GM19351 (cell line): ENCODE measurements around the gene FADS3.

ENCODE experiments used
- ATAC-seq: cut with Tn5 transposase; IDR thresholded peaks from one replicate; pipeline ENCODE4 v1.9.1; 2021; ENCODE audit warnings: mild to moderate bottlenecking, moderate library complexity; ENCODE audit not compliant: unreplicated experiment

FADS3 gene

DNA sequence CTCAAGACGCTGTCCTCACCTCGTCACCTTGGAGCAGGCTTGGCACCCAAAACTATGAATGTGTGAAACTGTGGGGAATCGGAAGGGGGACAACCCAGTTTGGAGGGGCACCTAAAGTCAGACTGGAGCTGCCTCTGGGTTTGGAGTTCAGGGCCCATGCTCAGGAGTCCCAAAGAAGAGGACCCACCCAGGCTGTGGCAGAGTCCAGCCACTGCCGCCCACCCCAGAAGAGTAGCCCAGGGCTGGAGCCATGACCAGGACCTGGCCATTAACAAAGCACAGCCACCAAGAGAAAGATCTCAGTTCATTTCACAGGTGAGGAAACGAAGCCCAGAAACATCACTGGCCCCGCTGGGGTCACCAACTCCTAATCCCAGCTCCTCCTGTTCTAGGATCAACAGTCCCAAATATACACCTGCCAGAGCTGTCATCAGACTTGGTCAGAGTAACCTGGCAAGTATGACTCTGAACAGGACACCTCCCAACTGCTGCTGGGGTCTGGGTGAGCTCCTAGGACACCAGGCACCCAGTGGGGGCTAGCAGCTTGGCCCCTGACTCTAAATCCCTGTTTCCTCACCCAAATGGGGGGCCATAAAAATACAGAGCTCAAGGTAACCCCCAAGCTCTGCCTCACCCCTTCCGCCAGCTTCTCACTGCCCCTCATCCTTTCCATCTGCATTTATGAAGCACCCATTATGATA lies 23.3 kb upstream of the FADS3 start:
- no peak for ATAC-seq

DNA sequence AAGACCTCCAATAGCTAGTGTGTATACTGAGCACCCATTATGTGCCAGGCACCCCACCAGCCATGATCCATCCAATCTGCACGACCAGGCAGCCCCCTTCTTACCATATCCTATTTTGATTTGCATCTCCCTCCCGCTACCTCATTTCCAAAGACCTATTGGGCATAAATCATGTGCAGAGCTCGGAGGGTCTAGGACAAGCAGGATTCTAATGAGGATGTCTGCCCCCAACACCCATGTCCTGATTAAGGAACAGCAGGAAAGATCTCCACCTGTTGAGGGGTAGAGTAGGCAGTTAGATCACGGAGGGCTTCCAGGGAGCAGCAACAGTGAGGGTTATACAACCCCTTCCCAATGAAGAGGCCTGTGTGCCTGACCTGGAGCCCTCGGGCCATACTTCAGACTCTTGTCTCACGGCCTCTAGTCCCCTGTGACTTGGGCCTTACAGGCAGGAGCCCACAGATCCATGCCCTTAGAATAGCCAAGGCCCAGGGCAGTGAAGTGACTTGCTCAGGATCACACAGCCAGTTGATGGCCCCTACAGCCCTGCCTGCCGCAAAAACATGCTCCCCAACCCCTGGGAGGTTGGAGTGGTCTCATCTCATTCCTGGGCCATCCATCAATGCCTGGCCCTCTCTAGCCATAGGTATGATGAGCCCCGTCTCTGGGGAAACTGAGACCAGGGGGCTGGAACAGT lies 22.5 kb upstream of the FADS3 start:
- ATAC-seq: no peak

DNA sequence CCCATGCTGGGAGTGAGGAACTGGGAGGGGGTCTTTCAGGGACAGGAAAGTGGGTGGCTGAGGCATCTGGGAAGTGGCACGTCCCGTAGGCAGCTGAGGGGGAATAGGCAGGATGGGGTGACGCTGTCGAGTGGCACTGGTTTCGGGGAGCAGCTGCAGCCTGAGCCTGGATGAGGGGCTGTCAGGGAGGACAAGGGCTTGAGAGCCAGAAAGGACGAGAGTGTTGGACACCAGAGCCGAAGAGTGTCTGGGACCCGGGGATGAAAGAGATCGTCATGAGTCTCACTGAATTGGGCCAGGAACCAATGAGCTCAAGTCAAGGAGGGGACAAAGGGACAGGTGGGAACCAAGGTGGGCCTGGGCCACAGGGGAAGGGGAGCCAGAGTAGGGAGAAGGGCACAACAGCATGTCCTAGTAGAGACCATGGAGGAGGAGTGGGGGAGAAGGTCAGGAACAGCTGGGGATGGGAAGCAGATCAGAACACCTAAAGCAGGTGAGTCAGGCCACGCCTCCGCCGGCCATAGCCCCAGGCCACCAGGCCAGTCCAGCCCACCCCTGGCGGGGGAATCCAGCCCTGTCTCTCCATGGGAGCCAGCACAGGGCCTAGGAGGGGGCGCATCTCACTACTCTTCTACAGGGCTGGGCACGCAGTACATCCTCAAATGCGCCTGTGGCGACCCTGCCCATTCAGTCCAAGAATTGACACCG lies 21.8 kb upstream of the FADS3 start:
- no peak for ATAC-seq

DNA sequence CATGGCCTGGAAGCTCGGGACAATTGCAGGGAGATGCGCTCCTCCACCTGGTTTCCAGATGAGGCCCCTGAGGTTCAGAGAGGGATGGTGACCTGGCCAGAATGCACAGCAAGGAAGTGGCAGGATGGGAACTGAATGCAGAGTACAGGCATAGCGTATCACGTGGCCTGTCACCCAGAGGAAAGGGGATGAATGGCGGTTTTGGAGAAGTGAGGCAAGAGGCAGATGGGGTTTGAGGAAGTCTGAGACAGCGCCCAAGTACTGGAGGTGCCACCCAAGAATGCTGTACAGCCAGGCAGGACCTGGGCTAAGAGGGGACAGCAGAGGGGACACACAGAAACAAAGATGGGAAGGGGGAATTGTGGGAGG lies 21.2 kb upstream of the FADS3 start:
- ATAC-seq: no peak

DNA sequence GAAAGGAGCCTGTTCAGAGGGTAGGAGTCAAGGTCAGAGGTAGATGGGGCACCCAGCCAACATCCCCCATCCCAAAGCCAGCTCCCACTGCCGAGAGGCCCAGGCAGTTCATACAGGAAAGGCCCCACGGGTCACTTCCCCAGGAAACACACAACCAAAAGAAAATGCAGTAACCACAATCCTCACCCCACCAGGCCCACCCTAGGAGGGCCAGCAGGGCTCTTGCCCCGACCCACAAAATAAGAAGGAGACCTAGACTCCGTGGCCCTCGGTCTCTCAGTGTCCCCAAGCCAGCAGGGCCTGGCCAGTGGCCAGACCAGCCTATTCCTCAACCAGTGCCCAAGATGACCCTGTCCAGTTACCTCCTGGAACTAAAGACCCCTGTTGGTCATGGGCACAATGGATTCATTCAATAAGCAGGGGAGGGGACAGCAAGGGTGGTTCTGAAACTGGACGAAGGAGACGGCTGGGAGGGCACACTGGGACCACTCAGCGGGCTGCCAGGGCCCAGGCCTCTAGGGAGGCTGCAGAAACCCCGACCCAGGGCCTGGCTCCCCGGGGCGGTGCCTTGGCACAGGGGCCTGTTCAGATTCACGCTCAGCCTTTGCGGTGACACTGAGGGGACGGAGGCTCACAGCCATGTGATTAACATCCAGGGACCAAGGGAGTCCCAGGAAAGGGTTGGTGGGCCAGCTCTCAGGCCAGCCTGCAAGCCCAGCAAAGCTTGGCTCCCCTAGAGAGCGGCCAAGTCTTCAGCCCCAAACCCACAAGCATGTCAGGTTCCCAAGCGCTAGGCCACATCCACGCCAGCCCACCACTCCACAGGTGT lies 20.6 kb upstream of the FADS3 start:
- ATAC-seq: no peak

DNA sequence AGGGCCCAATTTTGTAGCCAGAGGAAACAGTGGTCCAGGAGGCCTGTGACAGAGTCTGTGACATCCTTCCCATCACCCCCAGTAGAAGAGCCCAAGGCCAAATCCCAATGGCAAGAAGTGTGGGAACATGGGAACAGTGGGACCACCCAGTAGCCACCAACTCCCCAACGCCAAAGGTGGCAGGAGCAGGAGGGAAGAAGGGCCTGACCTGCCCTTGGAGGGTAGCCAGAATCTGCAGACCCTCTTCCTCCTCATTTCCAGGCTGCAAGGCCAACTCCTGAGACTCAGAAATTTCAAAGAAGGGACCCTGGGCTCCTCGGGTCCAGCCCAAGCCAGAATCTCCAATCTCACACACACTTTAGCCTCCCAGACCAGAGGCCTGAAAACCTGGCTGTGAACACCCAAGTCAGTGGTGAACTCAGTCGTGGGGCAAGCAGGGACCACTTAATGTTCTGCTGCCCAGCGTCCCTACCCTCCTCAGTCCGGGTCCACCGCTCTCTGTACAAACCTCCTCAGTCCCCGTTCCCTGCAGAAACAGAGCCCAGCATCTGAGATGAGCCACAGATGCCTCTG lies 19.9 kb upstream of the FADS3 start:
- no peak for ATAC-seq

DNA sequence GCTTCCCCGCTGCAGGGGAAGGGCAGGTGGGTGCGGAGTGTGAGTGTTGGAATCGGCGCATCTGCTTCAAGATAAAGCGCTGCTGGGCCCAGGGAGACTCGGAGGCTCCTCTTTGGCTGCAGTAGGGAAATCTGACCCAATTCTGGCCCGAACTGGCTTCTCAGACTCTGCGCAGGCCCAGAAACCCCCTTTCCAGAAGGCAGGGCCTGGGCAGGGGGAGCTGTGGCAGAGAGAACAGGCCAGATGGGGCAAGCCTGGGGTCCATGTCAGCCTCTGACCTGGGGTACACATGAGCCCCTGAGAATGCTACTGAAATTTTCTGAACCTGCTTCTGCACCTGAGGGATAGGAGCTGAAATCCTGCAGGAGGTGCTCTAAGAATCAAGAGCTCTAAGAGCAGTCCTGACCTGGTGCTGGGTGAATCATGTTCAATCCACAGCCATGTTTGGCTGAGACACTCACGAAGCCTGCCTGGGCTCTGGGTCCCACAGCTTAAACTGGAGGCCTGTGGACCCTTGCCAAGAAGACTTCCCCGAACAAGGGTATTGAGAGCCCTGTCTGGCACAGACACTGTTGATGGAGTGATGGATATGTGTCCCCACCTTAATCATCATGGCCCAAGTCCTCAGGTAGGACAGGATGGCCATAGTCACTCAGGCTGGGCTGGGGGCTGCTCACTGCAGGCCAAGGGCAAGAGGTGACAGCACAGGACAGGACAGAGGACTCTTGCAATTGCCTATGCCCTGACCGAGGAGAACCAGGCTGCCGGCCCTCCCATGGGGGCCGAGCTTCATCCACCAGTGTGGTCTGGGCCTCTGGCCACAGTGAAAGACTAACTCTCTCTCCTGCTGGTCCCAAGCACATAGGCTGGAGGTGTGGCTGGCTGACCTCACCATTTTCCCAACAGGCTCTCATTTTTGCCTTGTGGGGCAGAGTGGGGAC lies 19.1 kb upstream of the FADS3 start:
- no peak for ATAC-seq

DNA sequence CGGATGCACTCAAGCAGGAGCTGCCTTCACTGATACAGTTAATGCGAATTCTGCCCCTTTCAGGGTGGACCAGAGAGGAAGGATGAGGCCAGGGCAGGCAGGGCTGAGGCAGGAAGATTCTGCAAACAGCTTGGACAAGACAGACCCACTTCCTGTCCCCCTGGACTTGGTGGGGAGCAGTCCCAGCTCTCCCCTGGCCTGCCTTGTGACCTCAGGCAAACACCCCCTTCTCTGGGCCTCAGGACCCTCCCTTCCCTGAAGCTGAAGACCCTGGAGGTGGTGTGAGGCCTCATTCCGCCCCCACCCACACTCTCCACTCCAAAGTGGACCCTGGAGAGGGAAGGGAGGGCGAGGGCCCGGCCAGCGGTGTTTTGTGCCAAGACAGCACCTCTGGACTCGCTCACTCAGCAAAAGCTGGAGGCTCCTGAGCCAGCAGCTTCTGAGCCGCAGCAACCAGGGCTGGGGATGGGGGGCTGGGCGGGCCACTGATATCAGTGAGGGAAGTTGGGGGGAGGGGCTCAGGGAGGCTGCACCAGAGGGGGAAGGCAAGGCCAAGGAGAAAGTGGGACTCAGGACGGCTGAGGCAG lies 17.5 kb upstream of the FADS3 start:
- no peak for ATAC-seq

DNA sequence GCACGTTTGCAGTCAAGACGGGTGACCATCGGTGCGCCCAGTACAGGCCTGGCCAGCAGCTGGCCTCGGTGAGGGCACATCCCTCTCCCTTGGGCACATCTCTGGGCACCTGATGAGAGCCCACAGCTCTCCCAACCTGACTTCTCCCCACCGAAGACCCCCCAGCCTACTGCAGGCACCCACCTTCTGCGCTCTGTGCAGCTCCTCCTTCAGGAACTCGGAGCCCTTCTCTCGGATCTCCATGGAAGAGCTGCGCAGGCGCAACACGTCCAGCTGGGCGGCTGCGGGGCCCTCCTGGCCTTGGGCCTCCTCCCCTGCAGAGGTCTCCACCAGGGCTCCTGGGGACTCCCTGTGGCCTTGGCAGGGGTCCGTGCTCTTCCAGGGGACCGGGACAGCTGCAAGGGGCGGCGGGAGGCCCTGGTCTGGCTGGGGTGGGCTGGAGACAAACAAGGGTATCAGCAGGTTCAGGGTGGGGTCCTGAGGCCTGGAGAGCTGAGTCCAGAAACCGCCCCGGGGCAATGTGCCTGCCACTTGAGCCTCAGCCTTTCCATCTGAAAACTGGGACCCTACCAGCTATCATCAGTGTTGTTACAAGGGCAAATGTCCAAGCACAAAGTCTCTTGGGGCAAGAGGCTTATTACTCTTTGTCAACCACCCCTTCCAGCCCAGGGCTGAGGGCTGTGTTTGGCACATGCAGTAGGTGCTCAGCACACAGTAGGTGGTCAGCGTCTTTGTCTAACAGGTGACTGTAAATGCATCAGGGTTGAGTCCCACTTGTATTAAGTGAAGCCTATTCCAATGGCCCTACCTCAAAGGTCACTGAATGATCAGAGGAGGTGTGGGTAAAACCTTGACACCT lies 16.8 kb upstream of the FADS3 start:
- ATAC-seq: no peak

DNA sequence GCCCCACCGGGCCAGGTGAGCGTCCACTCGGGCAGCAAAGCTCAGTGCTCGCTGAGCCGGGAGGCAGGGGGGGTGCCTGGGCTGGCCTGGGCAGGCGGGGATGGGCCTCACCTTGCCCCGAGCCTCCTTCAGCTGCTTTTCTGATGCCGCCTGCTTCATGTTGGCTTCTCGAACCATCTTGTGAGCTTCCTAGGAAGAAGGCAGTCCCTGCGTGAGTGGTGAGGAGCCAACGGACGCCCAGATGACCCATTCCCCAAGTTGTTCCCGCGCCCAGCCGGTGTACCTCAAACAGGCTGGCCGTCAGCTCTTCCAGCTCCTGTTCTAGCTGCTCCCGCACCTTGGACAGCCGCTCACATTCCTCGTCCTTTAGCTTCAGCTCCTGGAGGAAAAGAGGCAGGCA lies 15.9 kb upstream of the FADS3 start:
- ATAC-seq: no peak

DNA sequence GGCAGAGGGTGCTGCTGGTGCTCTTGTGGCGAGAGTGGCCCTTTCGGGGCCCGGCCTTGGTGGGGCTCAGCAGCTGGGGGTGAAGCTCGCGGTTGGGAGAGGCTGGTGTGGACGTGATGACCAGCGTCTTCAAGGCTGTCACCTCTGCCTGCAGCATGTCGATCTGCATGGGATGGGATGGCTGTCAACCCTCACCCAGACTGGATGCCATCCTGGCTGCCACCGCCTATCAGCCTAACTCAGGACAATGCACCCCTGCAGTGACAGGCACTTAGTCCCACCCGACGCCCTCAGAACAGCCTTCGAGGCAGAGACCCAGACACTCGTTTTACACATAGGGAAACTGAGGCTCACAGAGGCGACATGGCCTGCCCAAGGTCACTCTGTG lies 15.2 kb upstream of the FADS3 start:
- no peak for ATAC-seq

DNA sequence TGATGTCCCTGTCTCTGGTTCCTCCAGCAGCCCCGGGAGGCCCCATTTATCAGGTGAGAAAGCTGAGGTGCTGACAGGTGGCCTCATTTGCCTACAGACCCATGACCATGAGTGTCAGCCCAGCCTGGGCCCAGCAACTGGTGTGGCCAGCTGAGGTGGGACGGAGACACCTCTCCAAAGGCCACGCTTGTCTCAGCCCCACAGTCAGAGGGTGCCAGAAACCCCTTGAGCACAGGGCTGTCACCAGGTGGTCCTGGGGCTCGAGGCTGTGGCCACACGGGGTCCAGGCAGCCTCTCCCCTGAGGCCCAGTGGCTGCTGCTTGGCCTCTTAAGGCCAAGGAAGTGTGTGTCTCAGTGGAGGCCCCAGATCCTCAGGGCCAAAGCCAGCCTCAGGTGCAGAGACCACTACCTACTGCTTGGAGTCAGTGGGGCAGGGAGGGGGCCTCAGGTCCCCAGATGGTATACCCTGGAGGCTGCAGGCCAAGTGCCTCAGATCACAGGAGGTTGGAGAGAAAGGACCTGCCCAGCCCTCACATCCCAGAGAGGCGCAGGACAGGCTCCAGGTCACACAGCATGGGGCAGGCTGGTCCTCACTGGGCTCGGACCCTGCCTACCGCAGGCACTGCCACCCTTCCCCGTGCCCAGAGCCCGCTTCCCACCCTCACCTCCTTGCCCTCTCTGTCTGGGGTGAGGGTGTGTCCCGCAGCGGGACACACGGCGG lies 14.6 kb upstream of the FADS3 start:
- ATAC-seq: no peak

DNA sequence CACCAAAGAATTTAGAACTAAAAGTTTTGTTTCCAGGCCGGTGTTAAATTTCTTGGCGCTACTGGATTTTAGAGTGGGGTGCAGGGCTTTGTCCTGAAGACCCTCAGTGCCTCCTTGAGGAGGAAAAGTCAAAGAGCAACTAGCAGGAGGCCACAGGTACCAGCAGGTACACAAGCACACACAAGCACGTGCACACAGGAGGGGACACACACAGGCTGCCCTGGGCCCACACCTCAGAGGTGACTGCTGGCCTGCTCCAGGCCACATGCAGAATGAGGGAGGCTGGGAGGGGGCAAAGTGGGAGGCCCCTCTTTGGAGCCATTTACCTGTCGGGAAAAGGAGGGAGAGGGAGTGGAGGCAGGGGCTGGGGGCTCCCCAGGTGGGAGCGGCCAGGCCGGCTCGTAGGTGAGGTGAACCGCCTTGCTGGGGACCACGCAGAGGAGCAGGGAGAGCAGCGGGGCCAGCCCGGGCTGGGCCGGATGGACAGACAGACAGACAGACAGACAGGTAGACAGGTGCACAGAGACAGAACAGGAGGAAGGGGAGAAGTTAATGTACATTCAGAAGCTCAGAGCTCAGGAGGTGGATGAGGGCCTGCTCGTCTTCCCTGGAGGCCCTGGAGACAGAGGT lies 13.8 kb upstream of the FADS3 start:
- no peak for ATAC-seq

DNA sequence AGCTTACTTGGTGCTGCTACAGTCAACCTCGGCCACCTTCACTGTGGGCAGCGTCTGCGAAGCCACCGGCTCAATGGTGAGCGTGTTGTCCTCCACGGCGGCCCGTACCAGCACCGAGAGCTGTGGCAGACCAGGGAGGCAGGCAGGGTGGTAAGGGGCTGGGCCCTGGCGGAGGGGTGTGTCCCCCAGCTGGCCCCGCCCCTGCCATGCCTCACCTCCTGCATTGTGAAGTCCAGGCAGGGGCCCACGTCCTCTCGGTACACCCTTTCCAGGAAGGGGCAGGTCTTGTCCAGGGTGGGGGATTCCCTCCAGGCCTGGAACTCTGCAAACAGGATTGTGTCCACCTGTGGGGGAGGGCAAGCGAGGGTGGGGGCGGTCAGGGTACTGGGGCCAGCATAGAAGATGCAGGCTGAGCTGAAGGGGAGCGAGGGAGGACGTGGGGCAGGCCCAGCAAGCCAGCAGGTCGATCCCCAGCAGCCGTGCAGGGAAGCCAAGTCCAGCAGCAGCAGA lies 13.2 kb upstream of the FADS3 start:
- no peak for ATAC-seq

DNA sequence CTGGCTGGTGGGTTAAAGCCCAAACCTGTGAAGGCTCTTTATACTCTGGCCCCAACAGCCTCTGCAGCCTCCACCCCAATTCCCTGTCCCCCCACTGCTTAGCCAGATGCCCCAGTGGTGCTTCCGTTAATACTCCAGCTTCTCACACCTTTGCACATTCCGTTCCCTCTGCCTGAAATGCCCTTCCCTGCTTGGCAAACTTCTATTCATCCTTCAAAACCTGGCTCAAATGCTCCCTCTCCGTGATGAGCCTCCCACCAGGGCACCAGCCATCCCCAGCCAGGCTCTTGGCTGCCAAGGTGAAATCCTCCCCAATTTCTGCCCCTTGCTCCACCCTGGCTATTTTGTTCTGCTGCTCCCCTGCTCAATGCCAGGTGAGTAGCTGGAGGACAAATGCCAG lies 12.5 kb upstream of the FADS3 start:
- no peak for ATAC-seq

DNA sequence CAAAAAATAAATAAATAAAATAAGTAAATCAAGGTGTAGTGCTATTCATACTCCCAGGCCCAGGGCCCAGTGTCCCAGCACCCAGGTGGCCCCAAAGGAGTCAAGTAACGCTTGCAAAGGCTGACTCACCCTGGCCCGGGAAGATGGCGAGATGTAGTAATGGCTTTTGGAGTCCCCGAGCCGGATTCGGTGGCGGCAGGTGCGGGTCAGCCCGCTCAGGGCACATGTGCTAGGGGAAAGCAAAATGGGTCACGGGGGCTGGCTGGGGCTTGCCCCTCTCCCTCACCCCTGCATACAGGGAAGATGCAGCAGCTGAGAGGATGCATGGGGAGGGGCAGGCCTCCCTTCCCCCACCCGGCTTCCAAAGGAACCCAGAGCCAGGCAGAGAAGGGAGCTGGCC lies 11.0 kb upstream of the FADS3 start:
- no peak for ATAC-seq

DNA sequence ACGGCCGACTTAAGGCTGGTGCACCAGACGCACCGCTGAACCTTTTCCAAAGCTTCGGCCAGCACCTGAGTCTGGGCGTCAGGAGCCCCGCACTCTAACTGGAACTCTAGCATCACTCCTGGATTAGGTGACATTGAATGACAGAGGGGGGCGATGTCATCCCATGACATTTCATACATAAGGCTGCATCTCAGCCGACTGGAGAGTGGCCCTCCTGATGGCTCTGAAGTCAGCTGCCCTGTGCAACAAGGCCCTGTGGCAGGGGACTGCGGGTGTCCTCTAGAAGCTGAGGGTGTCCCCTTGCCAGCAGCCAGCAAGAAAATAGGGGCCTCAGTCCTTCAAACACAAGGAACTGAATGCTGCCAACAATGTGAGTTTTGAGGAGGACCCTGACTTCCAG lies 10.1 kb upstream of the FADS3 start:
- no peak for ATAC-seq
